Kidney tubule cell (primary cell): ENCODE results near the gene ALOX5.

Source experiments
- DNase-seq: peaks from one replicate; pipeline ENCODE4 v3.0.0-alpha.2; 2018; ENCODE audit warnings: low spot score

The ALOX5 gene

GRCh38 chr10:45443101-45444009 is 69.3 kb downstream of the ALOX5 start:
- no peak for DNase-seq

- no peak for DNase-seq
Observed at GRCh38 chr10:45444022-45444421, 70.0 kb downstream of the ALOX5 start.

- DNase-seq = no peak
Observed at GRCh38 chr10:45444976-45445898, 71.2 kb downstream of the ALOX5 start.

GRCh38 chr10:45446858-45447257 is 72.8 kb downstream of the ALOX5 start:
- no peak for DNase-seq

- DNase-seq = no peak
Observed at GRCh38 chr10:45447416-45447815, 73.4 kb downstream of the ALOX5 start.

DNA sequence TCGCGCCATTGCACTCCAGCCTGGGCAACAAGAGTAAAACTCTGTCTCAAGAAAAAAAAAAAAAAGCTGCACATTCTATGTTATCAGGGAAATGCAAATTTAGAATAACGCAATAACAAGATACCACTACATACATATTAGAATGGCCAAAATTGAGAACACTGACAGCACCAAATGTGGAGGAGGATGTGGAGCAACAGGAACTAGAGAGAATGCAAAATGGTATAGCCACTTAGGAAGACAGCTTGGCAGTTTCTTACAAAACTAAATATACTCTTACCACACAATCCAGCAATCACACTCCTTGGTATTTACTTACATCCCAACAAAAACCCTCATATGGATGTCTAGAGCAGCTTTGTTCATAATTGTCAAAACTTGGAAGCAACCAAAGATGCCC is 76.8 kb downstream of the ALOX5 start:
- DNase-seq = no peak

GRCh38 chr10:45451407-45451806 is 77.4 kb downstream of the ALOX5 start:
- no peak for DNase-seq

- no peak for DNase-seq
Observed at GRCh38 chr10:45452268-45452667, 78.3 kb downstream of the ALOX5 start.

DNA sequence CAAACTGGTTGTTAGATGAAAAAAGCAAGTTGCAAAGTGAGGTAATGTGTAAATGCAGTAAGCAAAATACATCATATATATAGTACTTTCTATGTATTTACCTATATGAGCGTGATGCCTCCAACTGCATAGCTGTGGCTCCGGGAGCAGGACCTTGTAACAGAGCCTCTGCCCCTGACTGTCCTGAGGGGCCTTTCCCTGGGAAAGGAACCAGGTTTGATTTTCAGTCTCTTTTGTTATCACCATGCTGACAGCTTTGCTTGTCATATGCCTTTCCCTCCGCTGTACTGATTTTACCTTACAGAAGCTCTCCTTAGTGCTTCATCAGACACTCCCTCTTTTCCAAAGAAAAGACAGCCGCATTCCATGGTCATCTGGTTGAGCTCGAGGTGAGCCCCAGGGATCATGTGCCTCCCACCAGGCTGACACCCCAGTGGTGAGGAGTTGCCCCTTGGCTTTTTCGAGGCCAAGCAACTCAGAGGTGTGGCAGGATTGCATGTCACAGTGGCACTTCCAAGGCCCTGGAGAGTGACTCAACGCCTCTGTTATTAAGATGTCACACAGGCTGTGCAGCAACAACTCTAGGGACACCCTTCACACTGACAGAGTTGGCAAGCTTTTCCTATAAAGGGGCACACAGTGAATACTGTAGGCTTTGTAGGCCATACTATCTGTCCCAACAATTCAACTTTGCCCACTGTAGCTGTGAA is 78.9 kb downstream of the ALOX5 start:
- DNase-seq = no peak

DNA sequence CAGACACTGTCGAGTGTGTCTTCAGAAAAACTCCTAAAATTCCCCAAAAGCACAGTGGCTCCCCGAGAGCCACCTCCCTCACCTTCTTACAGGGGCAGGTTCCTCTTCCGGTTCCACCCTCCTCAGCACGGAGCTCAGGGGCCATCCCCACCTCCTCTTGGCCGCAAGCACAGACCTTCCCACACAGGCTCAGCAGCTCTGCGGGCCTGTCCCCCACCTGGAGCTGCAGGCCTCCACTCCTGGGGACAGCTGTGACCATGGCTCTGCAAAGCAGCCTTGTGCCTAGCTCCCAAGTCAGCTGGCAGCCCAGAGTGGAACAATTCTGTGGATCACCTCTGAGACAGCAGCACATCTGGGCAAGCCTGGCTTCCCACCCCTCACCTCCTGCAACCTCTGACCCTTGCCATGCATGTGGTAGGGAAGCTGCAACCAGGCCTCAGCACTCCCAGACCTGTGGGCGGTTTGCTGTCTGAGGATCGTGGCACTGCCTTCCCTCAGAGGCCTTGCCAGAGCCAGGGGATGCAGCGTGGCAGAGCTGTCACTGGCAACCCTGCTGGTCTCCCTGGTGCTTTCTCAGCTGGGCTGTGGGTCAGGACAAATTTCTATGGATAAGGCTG is 79.7 kb downstream of the ALOX5 start:
- no peak for DNase-seq

DNA sequence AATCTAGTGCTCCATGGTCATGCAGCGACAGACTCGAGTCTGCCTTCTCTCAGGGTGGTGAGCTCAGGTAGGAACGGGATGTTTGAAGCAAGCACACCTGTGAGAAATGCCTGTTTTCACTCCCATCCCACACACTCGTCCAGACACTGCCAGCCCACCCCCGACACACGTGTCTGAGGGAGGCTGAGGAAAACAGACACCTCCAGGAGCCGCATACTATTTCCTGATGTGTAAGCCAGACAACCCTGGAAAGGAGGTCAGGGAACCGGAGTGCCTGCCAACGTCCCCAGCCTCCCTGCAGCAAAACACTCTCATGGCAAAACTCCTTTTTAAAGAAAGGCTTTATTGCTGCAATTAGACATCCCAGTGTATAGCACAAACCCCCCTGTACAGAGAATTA is 80.2 kb downstream of the ALOX5 start:
- DNase-seq = no peak

DNA sequence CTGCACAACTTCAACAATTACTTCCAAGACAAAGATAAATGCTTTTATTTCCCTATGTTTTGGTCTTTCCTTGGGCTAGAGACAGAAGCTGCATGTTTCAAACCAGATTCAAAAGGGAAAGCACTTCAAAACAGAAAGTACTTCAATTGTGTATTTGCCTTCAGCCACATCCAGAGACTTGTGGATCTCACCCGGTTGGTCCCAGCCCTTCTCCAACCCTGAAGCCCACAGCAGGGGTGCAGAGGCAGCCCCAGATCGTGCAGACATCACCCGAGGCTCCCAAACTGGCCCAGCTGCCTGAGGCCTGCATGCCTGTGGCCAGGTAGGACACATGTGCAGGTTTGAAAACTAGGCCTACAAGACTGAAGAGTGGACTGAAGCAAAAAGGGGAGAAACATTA is 80.8 kb downstream of the ALOX5 start:
- DNase-seq = no peak

GRCh38 chr10:45456233-45456632 is 82.2 kb downstream of the ALOX5 start:
- DNase-seq = no peak

GRCh38 chr10:45456822-45457221 is 82.8 kb downstream of the ALOX5 start:
- no peak for DNase-seq

GRCh38 chr10:45457487-45457886 is 83.5 kb downstream of the ALOX5 start:
- no peak for DNase-seq

DNA sequence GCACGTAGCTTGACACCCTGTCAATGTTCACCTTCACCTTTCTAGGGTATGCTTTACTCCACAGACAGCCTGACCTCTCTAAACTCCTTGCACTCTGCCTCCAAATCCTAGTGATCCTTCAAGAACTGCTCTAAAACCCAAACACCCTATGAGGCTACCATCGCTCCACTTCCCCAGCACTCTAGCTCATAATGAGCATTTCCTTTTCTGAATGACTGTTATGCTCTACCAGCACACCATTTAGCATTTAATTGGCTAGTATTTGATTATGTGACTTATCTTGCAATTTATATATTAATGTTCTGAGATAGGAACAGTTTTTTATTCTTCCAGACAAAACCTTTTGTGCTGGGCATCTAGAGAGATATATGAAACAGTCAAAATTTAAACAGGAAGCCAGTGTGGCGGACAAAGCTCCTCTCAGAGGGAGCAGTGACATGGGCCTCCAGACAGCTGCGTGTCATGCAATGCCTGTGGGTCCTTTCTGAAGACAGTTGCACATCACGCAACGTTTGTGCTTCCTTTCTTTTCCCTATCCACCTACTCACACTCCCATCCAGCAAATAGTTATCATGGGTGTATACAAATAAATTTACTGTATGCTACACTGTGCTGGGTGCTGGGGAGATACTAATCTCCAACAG is 86.3 kb downstream of the ALOX5 start:
- DNase-seq = no peak

GRCh38 chr10:45461034-45461433 is 87.0 kb downstream of the ALOX5 start:
- DNase-seq = no peak

DNA sequence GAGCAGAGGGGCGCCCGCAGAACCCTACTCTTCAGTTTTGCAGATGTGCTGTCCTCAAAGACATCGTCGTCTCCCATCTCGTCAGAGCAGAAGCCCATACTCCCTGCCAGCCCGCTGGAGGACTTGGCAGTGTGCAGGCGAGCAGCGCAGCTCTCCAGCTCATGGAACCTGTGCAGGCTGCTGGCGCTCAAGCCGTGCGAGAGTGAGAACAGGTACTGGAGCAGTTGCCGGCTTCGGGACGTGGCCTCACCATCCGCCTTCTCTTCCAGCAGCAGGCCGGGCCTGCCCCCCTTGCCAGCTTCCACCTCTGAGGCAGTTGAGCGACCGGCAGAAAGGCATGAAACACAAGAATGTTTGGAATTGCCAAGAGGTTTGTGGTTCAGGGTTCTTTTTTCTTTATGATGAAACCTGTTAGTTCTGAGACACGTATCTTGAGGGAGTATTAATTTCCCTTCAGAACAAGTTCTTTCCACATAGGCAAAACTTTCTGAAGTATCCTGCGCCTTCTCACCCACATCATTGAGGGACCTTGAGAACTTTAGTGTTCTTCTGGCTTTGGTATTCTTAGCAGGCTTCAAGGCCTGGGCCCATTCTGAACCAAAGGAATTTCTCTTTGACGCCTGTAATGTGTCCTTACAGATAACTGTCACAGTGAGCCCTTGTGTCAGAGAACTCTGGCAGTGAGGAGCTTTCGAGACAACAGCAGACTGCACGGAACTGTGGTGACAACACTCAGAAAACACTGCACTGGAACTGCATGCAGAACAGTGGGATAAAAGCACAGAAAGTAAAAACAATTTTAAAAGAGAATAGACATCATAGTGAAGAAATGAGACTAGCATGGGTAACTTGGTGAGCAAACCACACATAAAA is 89.5 kb downstream of the ALOX5 start:
- DNase-seq = no peak

- DNase-seq = peak; percentile 64
Observed at GRCh38 chr10:45464958-45465567, 91.0 kb downstream of the ALOX5 start.

- DNase-seq = no peak
Observed at GRCh38 chr10:45466784-45467183, 92.8 kb downstream of the ALOX5 start.
